ENCODE results near the gene CEP72.

Gene CEP72

DNA sequence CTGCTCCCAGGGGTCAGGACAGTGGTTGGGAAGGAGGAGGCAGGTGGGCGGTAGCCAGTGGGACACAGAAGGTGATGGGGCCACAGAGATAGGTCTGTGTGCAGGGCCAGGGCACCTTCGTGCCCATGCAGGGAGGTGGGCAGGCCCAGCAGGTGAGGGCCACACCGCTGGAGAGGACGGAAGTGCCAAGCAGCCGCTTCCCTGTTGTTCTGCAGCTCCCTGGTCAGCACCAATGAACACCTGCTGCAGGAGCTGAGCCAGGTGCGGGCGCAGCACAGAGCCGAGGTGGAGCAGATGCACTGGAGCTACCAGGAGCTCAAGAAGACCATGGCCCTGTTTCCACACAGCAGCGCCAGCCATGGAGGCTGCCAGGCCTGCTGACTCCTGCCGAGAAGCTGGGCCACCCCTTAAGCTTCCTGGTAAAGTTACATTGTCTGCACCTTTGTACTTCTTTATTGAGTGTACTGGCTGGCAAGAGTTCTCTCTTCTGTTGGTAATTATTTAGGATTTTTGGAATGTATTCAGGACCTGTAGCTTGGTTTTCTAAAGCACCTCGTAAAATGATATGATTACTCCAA is 40.7 kb downstream of the CEP72 start:
- ATAC-seq (replicated peaks; ENCODE audit: extremely low read depth, poor library complexity, severe bottlenecking) (no peak), DNase-seq (ENCODE audit: low spot score in 2 of 2) (no peak)
- Mint-ChIP-seq H3K9me3 (no peaks in the 10 kb centered on the region), H3K27me3 (no peaks in the 10 kb centered on the region), H3K36me3 (ENCODE audit: insufficient read depth) (no peaks in the 10 kb centered on the region), H3K27ac (ENCODE audit: low read depth) (no peak overlapping the region), H3K4me1 (no peaks in the 10 kb centered on the region), H3K4me3 (no peak overlapping the region)

- no peak for DNase-seq (ENCODE audit: low spot score in 2 of 2)
- no peak overlapping the region for H3K27ac Mint-ChIP-seq (ENCODE audit: low read depth)
- H3K4me1 Mint-ChIP-seq = no peaks in the 10 kb centered on the region
- H3K9me3 Mint-ChIP-seq = no peaks in the 10 kb centered on the region
- H3K36me3 Mint-ChIP-seq (ENCODE audit: insufficient read depth) = no peaks in the 10 kb centered on the region
- no peak for ATAC-seq (replicated peaks; ENCODE audit: extremely low read depth, poor library complexity, severe bottlenecking)
- H3K4me3 Mint-ChIP-seq = no peak overlapping the region
- H3K27me3 Mint-ChIP-seq = no peaks in the 10 kb centered on the region
Observed at GRCh38 chr5:654071-654778, 42.1 kb downstream of the CEP72 start.

- H3K27ac Mint-ChIP-seq (ENCODE audit: low read depth) = no peak overlapping the region
- DNase-seq (ENCODE audit: low spot score in 2 of 2) = no peak
- H3K36me3 Mint-ChIP-seq (ENCODE audit: insufficient read depth) = peaks cover 1% of the 10 kb centered on the region
- no peaks in the 10 kb centered on the region for H3K9me3 Mint-ChIP-seq
- no peaks in the 10 kb centered on the region for H3K27me3 Mint-ChIP-seq
- no peaks in the 10 kb centered on the region for H3K4me1 Mint-ChIP-seq
- ATAC-seq (replicated peaks; ENCODE audit: extremely low read depth, poor library complexity, severe bottlenecking) = no peak
- H3K4me3 Mint-ChIP-seq = no peak overlapping the region
Observed at GRCh38 chr5:655406-655805, 43.3 kb downstream of the CEP72 start.

DNA sequence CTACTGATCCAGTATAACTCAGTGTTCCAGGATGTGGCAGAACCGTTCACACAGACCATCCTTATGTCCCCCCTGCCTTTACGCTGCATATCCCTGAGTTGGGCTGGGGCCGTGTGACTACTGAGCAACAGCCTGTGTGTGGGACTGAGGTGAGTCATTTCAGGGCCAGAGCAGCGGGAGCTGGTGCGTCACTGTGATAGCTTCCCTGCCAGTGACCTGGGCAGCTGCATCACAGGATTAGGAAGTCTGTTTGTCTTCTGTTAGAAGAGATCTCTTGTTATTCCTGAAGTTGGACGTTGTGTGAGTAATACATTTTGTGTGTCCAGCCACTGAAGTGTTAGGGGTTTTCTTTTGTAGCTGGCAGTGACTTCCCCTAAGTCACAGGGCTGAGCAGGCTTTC is 45.4 kb downstream of the CEP72 start:
- H3K4me3 Mint-ChIP-seq = no peak overlapping the region
- H3K36me3 Mint-ChIP-seq (ENCODE audit: insufficient read depth) = peaks cover 3% of the 10 kb centered on the region
- H3K9me3 Mint-ChIP-seq = no peaks in the 10 kb centered on the region
- no peaks in the 10 kb centered on the region for H3K27me3 Mint-ChIP-seq
- H3K4me1 Mint-ChIP-seq = no peaks in the 10 kb centered on the region
- ATAC-seq (replicated peaks; ENCODE audit: extremely low read depth, poor library complexity, severe bottlenecking) (no peak), DNase-seq (ENCODE audit: low spot score in 2 of 2) (no peak)
- no peak overlapping the region for H3K27ac Mint-ChIP-seq (ENCODE audit: low read depth)

DNA sequence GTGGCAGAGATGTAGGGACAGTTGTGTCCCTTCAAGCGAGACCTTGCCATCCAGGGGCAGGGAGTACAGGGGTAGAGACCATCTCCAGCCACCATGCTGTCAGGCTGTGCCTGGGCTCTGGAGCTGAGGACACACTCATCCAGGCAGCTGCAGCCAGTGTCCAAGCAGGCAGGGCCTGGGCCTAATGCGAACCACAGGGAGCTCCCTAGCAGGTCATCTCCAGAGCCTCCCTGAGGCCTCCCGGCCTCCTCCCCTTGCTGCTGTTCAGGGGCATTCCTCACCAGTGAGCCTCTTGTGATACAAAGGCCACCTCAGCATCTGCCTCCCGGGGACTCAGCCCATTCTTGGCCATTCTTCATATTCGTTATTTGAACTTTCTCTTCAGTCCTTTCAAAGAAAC is 46.0 kb downstream of the CEP72 start:
- DNase-seq (ENCODE audit: low spot score in 2 of 2) (no peak), ATAC-seq (replicated peaks; ENCODE audit: extremely low read depth, poor library complexity, severe bottlenecking) (no peak)
- Mint-ChIP-seq H3K4me3 (no peak overlapping the region), H3K27ac (ENCODE audit: low read depth) (no peak overlapping the region), H3K27me3 (no peaks in the 10 kb centered on the region), H3K36me3 (ENCODE audit: insufficient read depth) (peaks cover 3% of the 10 kb centered on the region), H3K4me1 (no peaks in the 10 kb centered on the region), H3K9me3 (no peaks in the 10 kb centered on the region)

GRCh38 chr5:659496-660263 is 47.5 kb downstream of the CEP72 start:
- peak overlapping the region; percentile 65 for H3K27ac Mint-ChIP-seq (ENCODE audit: low read depth)
- H3K9me3 Mint-ChIP-seq = no peaks in the 10 kb centered on the region
- H3K27me3 Mint-ChIP-seq = no peaks in the 10 kb centered on the region
- no peak overlapping the region for H3K4me3 Mint-ChIP-seq
- H3K4me1 Mint-ChIP-seq = no peaks in the 10 kb centered on the region
- DNase-seq (ENCODE audit: low spot score in 2 of 2) (no peak), ATAC-seq (replicated peaks; ENCODE audit: extremely low read depth, poor library complexity, severe bottlenecking) (no peak)
- peaks cover 5% of the 10 kb centered on the region for H3K36me3 Mint-ChIP-seq (ENCODE audit: insufficient read depth)

DNA sequence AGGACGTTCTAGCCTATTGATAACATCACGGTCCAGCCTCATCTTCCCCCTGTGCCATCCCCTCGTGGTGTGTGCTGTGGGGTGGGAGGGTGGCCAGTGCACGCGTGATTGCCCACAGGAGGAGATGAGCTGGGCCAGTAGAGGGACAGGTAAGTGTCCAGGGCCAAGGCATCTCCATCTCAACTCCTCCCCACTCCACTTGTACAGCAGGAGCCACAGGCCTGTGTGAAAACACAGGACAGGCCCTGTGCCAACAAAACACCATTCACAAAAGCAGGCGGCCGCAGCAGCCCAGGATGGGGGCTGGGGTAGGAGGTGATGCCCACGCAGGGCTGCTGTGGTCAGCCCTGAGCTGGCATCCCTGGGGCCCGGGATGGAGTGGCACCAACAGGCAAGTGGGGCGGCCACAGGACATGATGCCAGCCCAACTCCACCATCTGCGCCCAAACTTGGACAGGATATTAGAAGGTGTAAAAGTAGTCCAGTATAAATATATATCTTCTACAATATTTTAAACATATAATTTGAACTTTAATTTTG is 48.4 kb downstream of the CEP72 start:
- no peak for ATAC-seq (replicated peaks; ENCODE audit: extremely low read depth, poor library complexity, severe bottlenecking)
- no peak for DNase-seq (ENCODE audit: low spot score in 2 of 2)
- peaks cover 5% of the 10 kb centered on the region for H3K36me3 Mint-ChIP-seq (ENCODE audit: insufficient read depth)
- H3K4me1 Mint-ChIP-seq = no peaks in the 10 kb centered on the region
- H3K27me3 Mint-ChIP-seq = no peaks in the 10 kb centered on the region
- no peaks in the 10 kb centered on the region for H3K9me3 Mint-ChIP-seq
- no peak overlapping the region for H3K4me3 Mint-ChIP-seq
- no peak overlapping the region for H3K27ac Mint-ChIP-seq (ENCODE audit: low read depth)

DNA sequence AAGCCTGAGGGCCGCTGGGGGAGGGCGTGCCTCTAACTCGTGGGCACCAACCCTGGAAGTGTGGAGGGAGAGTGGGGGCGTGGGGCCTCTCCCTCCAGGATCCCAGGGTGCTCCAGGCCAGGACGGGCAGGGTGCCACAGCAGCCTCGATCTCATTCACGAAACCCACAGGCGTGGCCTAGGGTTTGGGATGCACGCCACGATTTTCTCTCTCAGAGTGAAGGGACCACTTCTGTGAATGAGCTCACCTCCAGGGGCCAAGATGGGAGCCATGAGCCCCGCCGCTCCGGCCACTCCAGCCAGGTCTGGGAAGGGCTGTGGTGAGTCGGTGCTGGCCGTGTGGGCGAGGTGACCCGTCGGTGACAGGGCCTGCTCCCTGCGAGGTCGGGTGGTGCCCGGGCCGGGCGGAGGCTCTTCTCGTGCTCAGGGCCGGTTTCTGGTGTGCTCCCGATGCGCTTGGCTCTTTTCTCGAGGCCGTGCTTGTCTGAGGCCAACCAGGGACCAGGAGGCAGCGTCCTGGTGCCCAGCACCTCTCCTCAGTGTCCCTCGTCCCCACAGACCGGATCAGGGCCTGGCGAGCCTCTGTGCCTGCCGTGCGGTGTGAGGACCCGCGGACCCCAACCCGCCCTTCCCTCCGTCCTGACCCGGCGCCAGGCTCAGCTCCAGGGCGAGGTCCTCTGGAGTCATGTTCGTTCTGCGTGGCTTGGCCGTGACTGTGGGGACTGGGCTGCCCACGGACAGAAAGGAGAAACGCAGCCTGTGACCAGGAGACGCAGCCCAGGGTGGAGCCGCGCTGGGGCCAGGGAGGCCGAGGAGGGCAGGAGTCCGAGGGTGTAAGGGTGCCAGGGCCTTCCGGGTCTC is 50.0 kb downstream of the CEP72 start:
- no peak overlapping the region for H3K4me3 Mint-ChIP-seq
- H3K4me1 Mint-ChIP-seq = no peaks in the 10 kb centered on the region
- peaks cover 9% of the 10 kb centered on the region for H3K36me3 Mint-ChIP-seq (ENCODE audit: insufficient read depth)
- no peak overlapping the region for H3K27ac Mint-ChIP-seq (ENCODE audit: low read depth)
- ATAC-seq (replicated peaks; ENCODE audit: extremely low read depth, poor library complexity, severe bottlenecking) = no peak
- no peaks in the 10 kb centered on the region for H3K9me3 Mint-ChIP-seq
- H3K27me3 Mint-ChIP-seq = no peaks in the 10 kb centered on the region
- no peak for DNase-seq (ENCODE audit: low spot score in 2 of 2)

DNA sequence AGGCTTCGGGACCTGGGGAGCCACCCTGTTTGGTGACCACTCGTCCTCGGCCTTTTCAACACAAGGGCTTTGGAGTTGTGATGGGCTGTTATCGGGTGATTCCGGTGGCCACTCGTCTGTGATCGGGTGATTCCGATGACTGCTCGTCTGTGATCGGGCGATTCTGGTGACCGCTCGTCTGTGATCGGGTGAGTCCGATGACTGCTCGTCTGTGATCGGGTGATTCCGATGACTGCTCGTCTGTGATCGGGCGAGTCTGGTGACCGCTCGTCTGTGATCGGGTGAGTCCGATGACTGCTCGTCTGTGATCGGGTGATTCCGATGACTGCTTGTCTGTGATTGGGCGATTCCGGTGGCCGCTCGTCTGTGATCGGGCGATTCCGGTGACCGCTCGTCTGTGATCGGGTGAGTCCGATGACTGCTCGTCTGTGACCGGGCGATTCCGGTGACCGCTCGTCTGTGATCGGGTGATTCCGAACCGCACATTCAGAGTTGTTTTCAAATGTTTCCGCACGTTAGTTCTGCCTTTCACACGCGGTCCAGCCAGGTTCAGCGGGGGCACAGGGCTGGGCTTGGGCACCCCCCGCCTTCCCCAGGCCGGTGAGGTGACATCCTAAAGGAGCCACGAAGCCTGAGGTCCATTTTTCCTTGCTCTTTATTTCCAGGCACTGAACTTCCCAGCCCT is 50.8 kb downstream of the CEP72 start:
- ATAC-seq (replicated peaks; ENCODE audit: extremely low read depth, poor library complexity, severe bottlenecking) = no peak
- Mint-ChIP-seq H3K36me3 (ENCODE audit: insufficient read depth) (peaks cover 9% of the 10 kb centered on the region), H3K4me3 (no peak overlapping the region), H3K27me3 (no peaks in the 10 kb centered on the region), H3K9me3 (no peaks in the 10 kb centered on the region), H3K27ac (ENCODE audit: low read depth) (no peak overlapping the region), H3K4me1 (peaks cover 5% of the 10 kb centered on the region)
- DNase-seq (ENCODE audit: low spot score in 2 of 2) = no peak

DNA sequence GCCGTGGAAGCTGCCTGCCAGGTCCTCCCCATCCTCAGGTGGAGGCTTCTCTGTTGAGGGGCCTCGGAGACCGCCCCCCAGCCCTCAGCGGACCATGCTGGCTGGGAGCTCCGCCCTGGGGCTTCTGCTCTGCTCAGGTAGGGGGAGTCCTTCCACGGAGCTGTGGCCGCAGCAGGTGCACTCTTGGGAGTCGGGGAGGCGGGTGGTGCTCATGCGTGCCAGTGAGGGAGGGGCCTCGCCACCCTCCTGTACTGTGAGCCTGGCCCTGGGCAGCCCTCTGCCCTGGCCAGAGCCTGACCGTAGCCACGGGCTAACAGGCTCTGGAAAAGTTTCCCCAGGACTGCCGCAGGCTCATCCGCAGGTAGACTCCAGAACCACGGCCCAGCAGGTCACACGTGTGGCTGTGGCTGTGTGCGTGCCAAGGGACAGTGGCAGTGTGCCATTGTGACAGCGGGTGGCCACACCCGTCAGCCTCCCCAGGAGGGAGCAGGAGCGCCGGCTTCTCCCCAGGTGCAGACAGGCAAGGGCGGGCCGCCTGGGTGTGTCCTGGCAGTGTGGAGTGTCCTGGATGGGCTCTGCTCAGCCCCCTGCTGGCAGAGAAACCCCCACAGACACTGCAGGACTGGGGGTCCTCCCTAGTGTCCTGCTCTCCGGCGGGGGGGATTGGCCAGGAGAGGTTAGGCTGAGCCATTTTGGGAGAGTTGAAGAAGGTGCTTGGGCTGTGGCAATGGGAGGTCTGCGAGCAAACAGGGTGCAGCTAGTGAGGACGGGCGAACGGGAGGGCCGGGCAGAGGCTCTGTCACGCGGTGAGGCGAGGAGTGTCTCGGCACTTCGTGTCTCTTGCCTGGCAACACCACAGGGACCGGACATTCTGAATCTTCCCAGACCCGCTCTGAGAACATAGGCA is 51.5 kb downstream of the CEP72 start:
- Mint-ChIP-seq H3K27ac (ENCODE audit: low read depth) (peak overlapping the region; percentile 58), H3K9me3 (no peaks in the 10 kb centered on the region), H3K36me3 (ENCODE audit: insufficient read depth) (peaks cover 9% of the 10 kb centered on the region), H3K27me3 (no peaks in the 10 kb centered on the region), H3K4me3 (no peak overlapping the region), H3K4me1 (peaks cover 5% of the 10 kb centered on the region)
- DNase-seq (ENCODE audit: low spot score in 2 of 2) (no peak), ATAC-seq (replicated peaks; ENCODE audit: extremely low read depth, poor library complexity, severe bottlenecking) (no peak)

DNA sequence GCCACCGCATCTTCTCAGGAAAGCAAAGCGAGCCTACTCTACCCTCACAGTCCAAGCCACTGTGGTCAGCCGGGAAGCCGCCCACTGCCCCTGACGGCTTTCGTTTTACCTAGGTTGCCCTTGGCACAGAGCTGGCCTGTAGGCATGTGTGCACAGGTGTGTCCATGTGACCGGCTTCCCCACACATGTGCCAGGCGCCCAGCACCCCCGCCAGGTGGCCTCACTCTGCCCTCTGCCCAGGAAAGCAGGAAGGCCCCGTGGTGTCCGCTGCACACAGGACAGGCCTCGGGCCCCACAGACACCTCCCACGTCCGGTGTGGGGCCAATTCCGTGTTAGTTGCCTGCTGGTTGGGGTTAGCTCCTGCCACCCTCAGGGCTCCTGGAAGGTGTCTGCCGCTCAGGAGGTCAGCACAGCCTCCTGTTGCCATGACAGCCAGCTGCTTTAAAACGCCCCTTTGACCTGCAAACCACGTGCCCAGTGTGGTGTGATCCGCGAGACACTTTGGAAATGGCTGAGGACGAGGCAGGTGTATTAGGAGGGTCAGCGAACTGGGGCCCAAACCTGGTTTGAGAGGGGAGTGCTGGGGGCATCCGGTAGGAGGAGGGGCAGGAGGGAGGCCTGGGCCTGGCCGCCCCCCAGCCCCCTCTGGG is 52.3 kb downstream of the CEP72 start:
- DNase-seq (ENCODE audit: low spot score in 2 of 2) (no peak), ATAC-seq (replicated peaks; ENCODE audit: extremely low read depth, poor library complexity, severe bottlenecking) (no peak)
- no peaks in the 10 kb centered on the region for H3K9me3 Mint-ChIP-seq
- no peaks in the 10 kb centered on the region for H3K27me3 Mint-ChIP-seq
- H3K27ac Mint-ChIP-seq (ENCODE audit: low read depth) = peak overlapping the region; percentile 58
- H3K36me3 Mint-ChIP-seq (ENCODE audit: insufficient read depth) = peaks cover 10% of the 10 kb centered on the region
- no peak overlapping the region for H3K4me3 Mint-ChIP-seq
- H3K4me1 Mint-ChIP-seq = peaks cover 5% of the 10 kb centered on the region

All from central memory CD8-positive, alpha-beta T cell (primary cell).